Glutamatergic neuron (in vitro differentiated cells): ENCODE results near the gene LTBP2. TPM values are rescaled to one million over a fixed set of nuclear protein-coding genes. Genes with fewer than 3 reads are reported as not detected.

ENCODE experiments used
- DNase-seq: peaks from one replicate; pipeline ENCODE4 v3.0.0; 2022
- H3K27ac Mint-ChIP-seq: one replicate; pipeline ENCODE4 v1.8.0; 2020; ENCODE audit warnings: mild to moderate bottlenecking, mixed read lengths, inconsistent platforms; ENCODE audit not compliant: unreplicated experiment
- H3K27me3 Mint-ChIP-seq: one replicate; pipeline ENCODE4 v1.8.0; 2020; ENCODE audit warnings: mild to moderate bottlenecking, moderate library complexity, mixed read lengths, inconsistent platforms; ENCODE audit not compliant: unreplicated experiment
- H3K36me3 Mint-ChIP-seq: one replicate; pipeline ENCODE4 v1.8.0; 2020; ENCODE audit warnings: mild to moderate bottlenecking, mixed read lengths, inconsistent platforms; ENCODE audit not compliant: unreplicated experiment
- H3K4me1 Mint-ChIP-seq: one replicate; pipeline ENCODE4 v1.8.0; 2020; ENCODE audit warnings: mild to moderate bottlenecking, low read depth, mixed read lengths, inconsistent platforms; ENCODE audit not compliant: unreplicated experiment
- H3K4me3 Mint-ChIP-seq: one replicate; pipeline ENCODE4 v1.8.0; 2020; ENCODE audit warnings: mild to moderate bottlenecking, mixed read lengths, inconsistent platforms; ENCODE audit not compliant: unreplicated experiment
- H3K9me3 Mint-ChIP-seq: one replicate; pipeline ENCODE4 v1.8.0; 2020; ENCODE audit warnings: mild to moderate bottlenecking, moderate library complexity, mixed read lengths, inconsistent platforms; ENCODE audit not compliant: unreplicated experiment
- CTCF ChIP-seq: fragments of 200-600 bp; sonication (generic); IDR thresholded peaks from one replicate; pipeline ENCODE4 v1.5.0; 2021; ENCODE audit not compliant: partially characterized antibody, unreplicated experiment
- total RNA-seq: library from RNA; stranded (reverse); fragmentation: NEBNext Ultra II Directional; extraction: Animal tissue kit (Norgen Biotek cat#: 25700); gene quantifications from one replicate; pipeline ENCODE4 v1.2.1, GENCODE V29; 2021; ENCODE audit not compliant: unreplicated experiment

LTBP2 gene
- total RNA-seq, 1 donor from 2014 or later = 1.2 TPM

GRCh38 chr14:74616996-74617700, 5.1 kb upstream of the LTBP2 start:
- TF ChIP-seq CTCF = no peak
- Mint-ChIP-seq H3K27me3 (peaks cover 4% of the 10 kb centered on the region), H3K9me3 (peaks cover 4% of the 10 kb centered on the region), H3K4me3 (no peak overlapping the region), H3K27ac (no peak overlapping the region), H3K4me1 (peaks cover 10% of the 10 kb centered on the region), H3K36me3 (peaks cover 3% of the 10 kb centered on the region)
- DNase-seq = no peak

GRCh38 chr14:74616507-74616906, 4.5 kb upstream of the LTBP2 start:
- TF ChIP-seq CTCF = no peak
- no peak for DNase-seq
- Mint-ChIP-seq H3K36me3 (peaks cover 3% of the 10 kb centered on the region), H3K9me3 (peaks cover 4% of the 10 kb centered on the region), H3K4me1 (peaks cover 10% of the 10 kb centered on the region), H3K27ac (no peak overlapping the region), H3K27me3 (peaks cover 4% of the 10 kb centered on the region), H3K4me3 (no peak overlapping the region)

- DNase-seq = no peak
- Mint-ChIP-seq H3K9me3 (peaks cover 4% of the 10 kb centered on the region), H3K27me3 (peaks cover 4% of the 10 kb centered on the region), H3K27ac (no peak overlapping the region), H3K4me1 (peaks cover 10% of the 10 kb centered on the region), H3K4me3 (no peak overlapping the region), H3K36me3 (peaks cover 3% of the 10 kb centered on the region)
- no peak for TF ChIP-seq CTCF
Measured at GRCh38 chr14:74615735-74616134, 3.7 kb upstream of the LTBP2 start.

GRCh38 chr14:74614508-74615495, 2.8 kb upstream of the LTBP2 start:
- Mint-ChIP-seq H3K27ac (no peak overlapping the region), H3K27me3 (peaks cover 10% of the 10 kb centered on the region), H3K4me1 (peaks cover 5% of the 10 kb centered on the region), H3K36me3 (peaks cover 3% of the 10 kb centered on the region), H3K9me3 (peaks cover 6% of the 10 kb centered on the region), H3K4me3 (no peak overlapping the region)
- TF ChIP-seq CTCF = no peak
- no peak for DNase-seq
